Nephron (organoid): Measurements from ENCODE around the gene CACNG5.

Experiments used
- H3K27ac Mint-ChIP-seq, 3 experiments: 2 replicates each; pipeline ENCODE4 v1.8.0; 2020; ENCODE audit warnings: mixed read lengths in 3 of 3, mild to moderate bottlenecking in 2 of 3, moderate library complexity in 1 of 3
- H3K27me3 Mint-ChIP-seq: 2 replicates; pipeline ENCODE4 v1.8.0; 2021; ENCODE audit warnings: low read depth, mild to moderate bottlenecking, moderate library complexity, mixed read lengths
- H3K36me3 Mint-ChIP-seq: 2 replicates; pipeline ENCODE4 v1.8.0; 2020; ENCODE audit warnings: low read depth, mixed read lengths
- H3K4me1 Mint-ChIP-seq: 2 replicates; pipeline ENCODE4 v1.8.0; 2020; ENCODE audit warnings: mixed read lengths
- H3K4me3 Mint-ChIP-seq, 3 experiments: 2 replicates each; pipeline ENCODE4 v1.8.0; 2020; ENCODE audit warnings: mild to moderate bottlenecking in 3 of 3, mixed read lengths in 3 of 3, moderate library complexity in 2 of 3
- H3K9me3 Mint-ChIP-seq: 2 replicates; pipeline ENCODE4 v1.8.0; 2020; ENCODE audit warnings: mixed read lengths
- TF ChIP-seq, protein P1 (sequence below), 3 experiments: fragments of 200-600 bp; sonication (generic); IDR thresholded peaks; one replicate each; pipeline ENCODE4 v1.5.0; 2021; ENCODE audit warnings: antibody characterized with exemption in 3 of 3; ENCODE audit not compliant: unreplicated experiment in 3 of 3

The CACNG5 gene

GRCh38 chr17:66904760-66905624 is 70.1 kb downstream of the CACNG5 start:
- H3K4me1 Mint-ChIP-seq = peaks cover 43% of the 10 kb centered on the region
- H3K36me3 Mint-ChIP-seq = no peaks in the 10 kb centered on the region
- peaks cover 25% of the 10 kb centered on the region for H3K27me3 Mint-ChIP-seq
- H3K27ac Mint-ChIP-seq = peak overlapping the region; percentile 92 to 97 (median 95)
- TF ChIP-seq, protein P1, sequence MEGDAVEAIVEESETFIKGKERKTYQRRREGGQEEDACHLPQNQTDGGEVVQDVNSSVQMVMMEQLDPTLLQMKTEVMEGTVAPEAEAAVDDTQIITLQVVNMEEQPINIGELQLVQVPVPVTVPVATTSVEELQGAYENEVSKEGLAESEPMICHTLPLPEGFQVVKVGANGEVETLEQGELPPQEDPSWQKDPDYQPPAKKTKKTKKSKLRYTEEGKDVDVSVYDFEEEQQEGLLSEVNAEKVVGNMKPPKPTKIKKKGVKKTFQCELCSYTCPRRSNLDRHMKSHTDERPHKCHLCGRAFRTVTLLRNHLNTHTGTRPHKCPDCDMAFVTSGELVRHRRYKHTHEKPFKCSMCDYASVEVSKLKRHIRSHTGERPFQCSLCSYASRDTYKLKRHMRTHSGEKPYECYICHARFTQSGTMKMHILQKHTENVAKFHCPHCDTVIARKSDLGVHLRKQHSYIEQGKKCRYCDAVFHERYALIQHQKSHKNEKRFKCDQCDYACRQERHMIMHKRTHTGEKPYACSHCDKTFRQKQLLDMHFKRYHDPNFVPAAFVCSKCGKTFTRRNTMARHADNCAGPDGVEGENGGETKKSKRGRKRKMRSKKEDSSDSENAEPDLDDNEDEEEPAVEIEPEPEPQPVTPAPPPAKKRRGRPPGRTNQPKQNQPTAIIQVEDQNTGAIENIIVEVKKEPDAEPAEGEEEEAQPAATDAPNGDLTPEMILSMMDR (IDR thresholded peaks at IDR 0.05; ENCODE audit: unreplicated experiment in 3 of 3) = no peak
- H3K4me3 Mint-ChIP-seq = peak overlapping the region in 1 of 3 experiments; percentile 3
- H3K9me3 Mint-ChIP-seq = no peaks in the 10 kb centered on the region

DNA sequence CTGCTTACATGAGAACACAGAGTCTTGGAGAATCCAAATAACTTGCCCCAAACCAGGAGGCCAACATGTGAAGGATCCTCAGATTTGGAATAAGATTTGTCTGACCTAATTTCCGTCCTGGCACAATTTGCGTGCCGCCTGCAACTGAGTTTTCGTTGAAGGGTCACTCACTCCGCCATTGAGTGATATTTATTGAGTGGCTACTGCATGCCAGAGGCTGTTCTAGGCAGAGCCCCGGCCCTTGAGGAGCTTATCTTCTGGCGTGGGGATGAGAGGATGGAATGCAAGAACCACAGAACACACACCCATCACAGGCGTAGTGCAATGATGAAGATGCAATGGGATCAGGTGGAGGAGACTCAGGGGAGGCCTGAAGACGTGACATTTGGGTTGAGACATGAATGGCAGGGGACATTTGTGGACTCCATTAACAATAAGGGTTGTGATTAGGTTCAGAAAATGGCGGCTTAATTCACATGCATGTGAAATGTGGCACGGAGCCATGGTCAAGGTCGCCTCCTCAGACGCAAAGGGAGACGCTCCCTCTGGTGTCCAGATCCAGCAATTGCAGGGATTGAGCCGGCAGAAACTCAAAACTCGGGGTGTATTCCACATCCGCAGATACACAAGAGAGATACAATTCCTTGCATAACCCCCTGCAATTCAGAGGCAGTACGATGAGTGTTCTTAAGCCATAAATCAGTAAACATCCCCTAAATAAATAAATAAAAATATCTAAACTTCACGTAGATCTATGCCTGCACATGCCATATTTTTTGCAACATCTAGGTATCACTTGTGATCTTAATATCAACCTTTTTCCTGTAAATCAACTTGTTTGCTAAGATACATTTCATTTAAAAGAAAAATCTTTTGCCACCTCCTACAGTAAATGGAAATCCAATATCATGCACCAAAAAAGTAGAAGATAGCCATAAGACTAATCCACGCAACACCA is 71.7 kb downstream of the CACNG5 start:
- Mint-ChIP-seq H3K4me3 (no peak overlapping the region), H3K36me3 (no peaks in the 10 kb centered on the region), H3K27me3 (peaks cover 27% of the 10 kb centered on the region), H3K27ac (peak overlapping the region in 2 of 3 experiments; percentile 47 to 68), H3K4me1 (peaks cover 40% of the 10 kb centered on the region), H3K9me3 (no peaks in the 10 kb centered on the region)
- TF ChIP-seq, protein P1 (IDR thresholded peaks at IDR 0.05; ENCODE audit: unreplicated experiment in 3 of 3) = peak; percentile 85 to 90 (median 89)

DNA sequence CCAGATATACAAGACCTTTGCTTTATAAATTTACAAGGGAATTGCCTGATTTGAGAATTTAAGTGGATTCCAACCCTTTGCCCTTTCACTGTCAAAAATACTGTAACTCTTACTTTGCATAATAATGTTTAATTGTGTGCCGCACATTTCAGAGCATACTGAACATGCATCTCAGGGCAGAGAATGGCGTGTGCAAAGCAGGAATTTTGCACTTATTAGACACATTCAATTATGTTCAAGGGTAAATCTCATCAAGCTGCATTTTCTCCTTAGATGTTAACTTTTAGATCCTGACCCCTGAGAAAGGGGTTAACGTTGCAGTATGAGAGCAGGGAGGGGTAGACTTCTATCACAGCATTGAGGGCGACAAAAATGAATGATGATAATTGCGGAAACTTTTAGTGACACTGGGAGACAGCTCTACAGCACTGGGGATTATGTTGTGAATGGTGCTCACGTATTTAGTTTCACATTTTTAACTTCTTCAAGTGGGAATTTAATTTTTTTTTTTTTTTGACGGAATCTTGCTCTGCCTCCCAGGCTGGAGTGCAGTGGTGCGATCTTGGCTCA is 75.0 kb downstream of the CACNG5 start:
- Mint-ChIP-seq H3K4me3 (no peak overlapping the region), H3K27me3 (peaks cover 36% of the 10 kb centered on the region), H3K27ac (no peak overlapping the region), H3K4me1 (peaks cover 23% of the 10 kb centered on the region), H3K36me3 (no peaks in the 10 kb centered on the region), H3K9me3 (peaks cover 2% of the 10 kb centered on the region)
- TF ChIP-seq, protein P1 (IDR thresholded peaks at IDR 0.05; ENCODE audit: unreplicated experiment in 3 of 3) = no peak

- TF ChIP-seq, protein P1 (IDR thresholded peaks at IDR 0.05; ENCODE audit: unreplicated experiment in 3 of 3) = no peak
- H3K4me3 Mint-ChIP-seq = no peak overlapping the region
- peaks cover 36% of the 10 kb centered on the region for H3K27me3 Mint-ChIP-seq
- H3K9me3 Mint-ChIP-seq = peaks cover 2% of the 10 kb centered on the region
- no peak overlapping the region for H3K27ac Mint-ChIP-seq
- H3K4me1 Mint-ChIP-seq = peaks cover 14% of the 10 kb centered on the region
- no peaks in the 10 kb centered on the region for H3K36me3 Mint-ChIP-seq
These were observed 75.9 kb downstream of the CACNG5 start for GRCh38 chr17:66910651-66911285.

GRCh38 chr17:66915204-66915611 is 80.3 kb downstream of the CACNG5 start:
- no peak overlapping the region for H3K27ac Mint-ChIP-seq
- no peaks in the 10 kb centered on the region for H3K4me1 Mint-ChIP-seq
- peaks cover 28% of the 10 kb centered on the region for H3K27me3 Mint-ChIP-seq
- no peak overlapping the region for H3K4me3 Mint-ChIP-seq
- TF ChIP-seq, protein P1 (IDR thresholded peaks at IDR 0.05; ENCODE audit: unreplicated experiment in 3 of 3) = no peak
- no peaks in the 10 kb centered on the region for H3K36me3 Mint-ChIP-seq
- H3K9me3 Mint-ChIP-seq = peaks cover 5% of the 10 kb centered on the region
